Nephron (organoid): Measurements from ENCODE around the gene OSBPL1A.

Experiments used
- H3K27ac Mint-ChIP-seq, 3 experiments: 2 replicates each; pipeline ENCODE4 v1.8.0; 2020; ENCODE audit warnings: mixed read lengths in 3 of 3, mild to moderate bottlenecking in 2 of 3, moderate library complexity in 1 of 3
- H3K27me3 Mint-ChIP-seq: 2 replicates; pipeline ENCODE4 v1.8.0; 2021; ENCODE audit warnings: low read depth, mild to moderate bottlenecking, moderate library complexity, mixed read lengths
- H3K36me3 Mint-ChIP-seq: 2 replicates; pipeline ENCODE4 v1.8.0; 2020; ENCODE audit warnings: low read depth, mixed read lengths
- H3K4me1 Mint-ChIP-seq: 2 replicates; pipeline ENCODE4 v1.8.0; 2020; ENCODE audit warnings: mixed read lengths
- H3K4me3 Mint-ChIP-seq, 3 experiments: 2 replicates each; pipeline ENCODE4 v1.8.0; 2020; ENCODE audit warnings: mild to moderate bottlenecking in 3 of 3, mixed read lengths in 3 of 3, moderate library complexity in 2 of 3
- H3K9me3 Mint-ChIP-seq: 2 replicates; pipeline ENCODE4 v1.8.0; 2020; ENCODE audit warnings: mixed read lengths
- TF ChIP-seq, protein P1 (sequence below), 3 experiments: fragments of 200-600 bp; sonication (generic); IDR thresholded peaks; one replicate each; pipeline ENCODE4 v1.5.0; 2021; ENCODE audit warnings: antibody characterized with exemption in 3 of 3; ENCODE audit not compliant: unreplicated experiment in 3 of 3

The OSBPL1A gene

DNA sequence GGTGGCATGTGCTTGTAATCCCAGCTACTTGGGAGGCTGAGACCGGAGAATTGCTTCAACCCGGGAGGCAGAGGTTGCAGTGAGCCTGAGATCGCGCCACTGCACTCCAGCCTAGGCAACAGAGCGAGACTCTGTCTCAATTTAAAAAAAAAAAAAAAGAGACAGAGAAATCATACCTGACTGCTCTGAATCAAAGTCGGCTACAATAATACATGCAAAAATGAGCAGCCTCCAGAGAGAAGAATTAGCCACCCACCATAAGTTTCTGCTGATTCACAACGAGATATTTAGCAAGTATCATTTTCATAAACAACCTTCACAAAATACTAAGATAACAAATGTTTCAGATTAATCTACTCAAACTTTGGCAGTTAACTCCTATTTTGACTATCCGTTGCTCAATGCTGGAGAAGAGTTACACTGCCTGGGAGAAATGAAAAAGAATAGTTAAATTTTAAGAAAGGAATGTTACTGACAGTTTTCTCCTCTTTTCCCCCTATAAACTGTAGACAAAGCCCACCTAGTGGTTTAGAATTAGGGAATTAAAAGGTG lies 1.5 kb downstream of the OSBPL1A start:
- Mint-ChIP-seq H3K4me3 (peak overlapping the region; percentile 32 to 48 (median 47)), H3K27me3 (no peaks in the 10 kb centered on the region), H3K9me3 (no peaks in the 10 kb centered on the region), H3K4me1 (peaks cover 30% of the 10 kb centered on the region), H3K36me3 (peaks cover 1% of the 10 kb centered on the region), H3K27ac (no peak overlapping the region)
- TF ChIP-seq, protein P1, sequence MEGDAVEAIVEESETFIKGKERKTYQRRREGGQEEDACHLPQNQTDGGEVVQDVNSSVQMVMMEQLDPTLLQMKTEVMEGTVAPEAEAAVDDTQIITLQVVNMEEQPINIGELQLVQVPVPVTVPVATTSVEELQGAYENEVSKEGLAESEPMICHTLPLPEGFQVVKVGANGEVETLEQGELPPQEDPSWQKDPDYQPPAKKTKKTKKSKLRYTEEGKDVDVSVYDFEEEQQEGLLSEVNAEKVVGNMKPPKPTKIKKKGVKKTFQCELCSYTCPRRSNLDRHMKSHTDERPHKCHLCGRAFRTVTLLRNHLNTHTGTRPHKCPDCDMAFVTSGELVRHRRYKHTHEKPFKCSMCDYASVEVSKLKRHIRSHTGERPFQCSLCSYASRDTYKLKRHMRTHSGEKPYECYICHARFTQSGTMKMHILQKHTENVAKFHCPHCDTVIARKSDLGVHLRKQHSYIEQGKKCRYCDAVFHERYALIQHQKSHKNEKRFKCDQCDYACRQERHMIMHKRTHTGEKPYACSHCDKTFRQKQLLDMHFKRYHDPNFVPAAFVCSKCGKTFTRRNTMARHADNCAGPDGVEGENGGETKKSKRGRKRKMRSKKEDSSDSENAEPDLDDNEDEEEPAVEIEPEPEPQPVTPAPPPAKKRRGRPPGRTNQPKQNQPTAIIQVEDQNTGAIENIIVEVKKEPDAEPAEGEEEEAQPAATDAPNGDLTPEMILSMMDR (IDR thresholded peaks at IDR 0.05; ENCODE audit: unreplicated experiment in 3 of 3) = no peak

GRCh38 chr18:24395049-24395795 lies 2.4 kb downstream of the OSBPL1A start:
- Mint-ChIP-seq H3K9me3 (no peaks in the 10 kb centered on the region), H3K27me3 (no peaks in the 10 kb centered on the region), H3K36me3 (peaks cover 4% of the 10 kb centered on the region), H3K4me1 (peaks cover 21% of the 10 kb centered on the region), H3K4me3 (peak overlapping the region; percentile 59 to 80 (median 71)), H3K27ac (peak overlapping the region in 1 of 3 experiments; percentile 69)
- TF ChIP-seq, protein P1 (IDR thresholded peaks at IDR 0.05; ENCODE audit: unreplicated experiment in 3 of 3) = no peak

- H3K4me3 Mint-ChIP-seq = no peak overlapping the region
- peak overlapping the region in 2 of 3 experiments; percentile 62 to 77 for H3K27ac Mint-ChIP-seq
- no peaks in the 10 kb centered on the region for H3K27me3 Mint-ChIP-seq
- no peaks in the 10 kb centered on the region for H3K9me3 Mint-ChIP-seq
- H3K4me1 Mint-ChIP-seq = peaks cover 21% of the 10 kb centered on the region
- TF ChIP-seq, protein P1 (IDR thresholded peaks at IDR 0.05; ENCODE audit: unreplicated experiment in 3 of 3) = no peak
- H3K36me3 Mint-ChIP-seq = peaks cover 6% of the 10 kb centered on the region
Observed at GRCh38 chr18:24388957-24389356, 8.7 kb downstream of the OSBPL1A start.

DNA sequence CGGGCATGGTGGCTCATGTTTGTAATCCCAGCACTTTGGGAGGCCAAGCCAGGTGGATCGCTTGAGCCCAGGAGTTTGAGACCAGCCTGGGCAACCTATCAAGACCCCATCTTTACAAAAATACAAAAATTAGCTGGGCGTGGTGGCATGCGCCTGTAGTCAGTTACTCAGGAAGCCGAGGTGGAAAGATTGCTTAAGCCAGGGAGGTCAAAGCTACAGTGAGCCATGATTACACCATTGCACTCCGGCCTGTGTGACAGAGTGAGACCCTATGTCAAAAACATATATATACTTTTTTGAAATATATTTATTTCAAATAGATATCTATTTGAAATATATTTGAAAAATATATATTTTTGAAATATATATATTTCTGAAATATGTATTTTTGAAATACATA lies 10.9 kb downstream of the OSBPL1A start:
- Mint-ChIP-seq H3K27ac (no peak overlapping the region), H3K4me1 (peaks cover 21% of the 10 kb centered on the region), H3K36me3 (peaks cover 10% of the 10 kb centered on the region), H3K4me3 (no peak overlapping the region), H3K27me3 (no peaks in the 10 kb centered on the region), H3K9me3 (no peaks in the 10 kb centered on the region)
- TF ChIP-seq, protein P1 (IDR thresholded peaks at IDR 0.05; ENCODE audit: unreplicated experiment in 3 of 3) = no peak

GRCh38 chr18:24381126-24381525 lies 16.5 kb downstream of the OSBPL1A start:
- H3K4me3 Mint-ChIP-seq = no peak overlapping the region
- peaks cover 11% of the 10 kb centered on the region for H3K36me3 Mint-ChIP-seq
- peaks cover 9% of the 10 kb centered on the region for H3K4me1 Mint-ChIP-seq
- H3K9me3 Mint-ChIP-seq = no peaks in the 10 kb centered on the region
- no peak overlapping the region for H3K27ac Mint-ChIP-seq
- no peaks in the 10 kb centered on the region for H3K27me3 Mint-ChIP-seq
- TF ChIP-seq, protein P1 (IDR thresholded peaks at IDR 0.05; ENCODE audit: unreplicated experiment in 3 of 3) = no peak
